Nephron progenitor cell (in vitro differentiated cells): Measurements from ENCODE around the gene HNRNPF.

Source experiments
- DNase-seq: peaks from one replicate; pipeline ENCODE4 v3.0.0; 2021
- H3K27ac Mint-ChIP-seq: 2 replicates; pipeline ENCODE4 v1.8.0; 2021; ENCODE audit warnings: mild to moderate bottlenecking, moderate library complexity, mixed read lengths
- H3K27me3 Mint-ChIP-seq: 2 replicates; pipeline ENCODE4 v1.8.0; 2021; ENCODE audit warnings: mild to moderate bottlenecking, low read depth, mixed read lengths; ENCODE audit not compliant: poor library complexity
- H3K36me3 Mint-ChIP-seq: 2 replicates; pipeline ENCODE4 v1.8.0; 2021; ENCODE audit warnings: low read depth, mixed read lengths
- H3K4me1 Mint-ChIP-seq: 2 replicates; pipeline ENCODE4 v1.8.0; 2021; ENCODE audit warnings: mixed read lengths
- H3K4me3 Mint-ChIP-seq: 2 replicates; pipeline ENCODE4 v1.8.0; 2021; ENCODE audit warnings: mild to moderate bottlenecking, moderate library complexity, mixed read lengths
- H3K9me3 Mint-ChIP-seq: 2 replicates; pipeline ENCODE4 v1.8.0; 2021; ENCODE audit warnings: mild to moderate bottlenecking, moderate library complexity, mixed read lengths
- CTCF ChIP-seq: fragments of 200-600 bp; sonication (generic); IDR thresholded peaks from 2 replicates; pipeline ENCODE4 v1.5.0; 2021; ENCODE audit warnings: antibody characterized with exemption

Gene HNRNPF

GRCh38 chr10:43391496-43391895 lies 17.5 kb downstream of the HNRNPF start:
- Mint-ChIP-seq H3K4me3 (no peak overlapping the region), H3K27me3 (no peaks in the 10 kb centered on the region), H3K27ac (peak overlapping the region; percentile 88), H3K4me1 (peaks cover 45% of the 10 kb centered on the region), H3K36me3 (peaks cover 61% of the 10 kb centered on the region), H3K9me3 (no peaks in the 10 kb centered on the region)
- no peak for DNase-seq
- no peak for TF ChIP-seq CTCF

- peak; percentile 15 for DNase-seq
- Mint-ChIP-seq H3K27me3 (no peaks in the 10 kb centered on the region), H3K27ac (peak overlapping the region; percentile 88), H3K9me3 (no peaks in the 10 kb centered on the region), H3K4me1 (peaks cover 45% of the 10 kb centered on the region), H3K4me3 (no peak overlapping the region), H3K36me3 (peaks cover 67% of the 10 kb centered on the region)
- peak; percentile 35 for TF ChIP-seq CTCF
Observed at GRCh38 chr10:43390759-43391158, 18.2 kb downstream of the HNRNPF start.

GRCh38 chr10:43390333-43390732 lies 18.7 kb downstream of the HNRNPF start:
- H3K9me3 Mint-ChIP-seq = no peaks in the 10 kb centered on the region
- peak overlapping the region; percentile 88 for H3K27ac Mint-ChIP-seq
- peaks cover 70% of the 10 kb centered on the region for H3K36me3 Mint-ChIP-seq
- DNase-seq = no peak
- TF ChIP-seq CTCF = no peak
- no peaks in the 10 kb centered on the region for H3K27me3 Mint-ChIP-seq
- no peak overlapping the region for H3K4me3 Mint-ChIP-seq
- H3K4me1 Mint-ChIP-seq = peaks cover 42% of the 10 kb centered on the region

GRCh38 chr10:43389867-43390266 lies 19.1 kb downstream of the HNRNPF start:
- no peak for DNase-seq
- peaks cover 37% of the 10 kb centered on the region for H3K4me1 Mint-ChIP-seq
- TF ChIP-seq CTCF = no peak
- H3K9me3 Mint-ChIP-seq = no peaks in the 10 kb centered on the region
- H3K27me3 Mint-ChIP-seq = no peaks in the 10 kb centered on the region
- H3K27ac Mint-ChIP-seq = peak overlapping the region; percentile 88
- no peak overlapping the region for H3K4me3 Mint-ChIP-seq
- H3K36me3 Mint-ChIP-seq = peaks cover 70% of the 10 kb centered on the region

- DNase-seq = no peak
- Mint-ChIP-seq H3K4me3 (no peak overlapping the region), H3K27me3 (no peaks in the 10 kb centered on the region), H3K9me3 (no peaks in the 10 kb centered on the region), H3K4me1 (peaks cover 20% of the 10 kb centered on the region), H3K27ac (peak overlapping the region; percentile 80), H3K36me3 (peaks cover 58% of the 10 kb centered on the region)
- no peak for TF ChIP-seq CTCF
Observed at GRCh38 chr10:43387678-43388032, 21.3 kb downstream of the HNRNPF start.

GRCh38 chr10:43386981-43387677 lies 21.9 kb downstream of the HNRNPF start:
- peak overlapping the region; percentile 80 for H3K27ac Mint-ChIP-seq
- H3K27me3 Mint-ChIP-seq = no peaks in the 10 kb centered on the region
- peaks cover 53% of the 10 kb centered on the region for H3K36me3 Mint-ChIP-seq
- no peak for TF ChIP-seq CTCF
- H3K4me3 Mint-ChIP-seq = no peak overlapping the region
- DNase-seq = no peak
- H3K9me3 Mint-ChIP-seq = no peaks in the 10 kb centered on the region
- peaks cover 15% of the 10 kb centered on the region for H3K4me1 Mint-ChIP-seq
